Ascending aorta (tissue), 2 donors: Measurements from ENCODE around the gene HELZ. TPM values are rescaled to one million over a fixed set of nuclear protein-coding genes. Genes with fewer than 3 reads are reported as not detected.
"Not testable (repeated sequence)": the region's sequence is repeated elsewhere in the genome, so short reads cannot be mapped to it uniquely, and the experiment has no call there.

Experiments used
- DNase-seq, 2 donors: peaks; one replicate each; pipeline ENCODE4 v3.0.0-alpha.2; 2019; ENCODE audit warnings: low spot score in 2 of 2
- H3K27ac ChIP-seq, 2 donors: fragments of 200-600 bp; sonication (generic); one replicate each; pipeline ENCODE4 v1.5.1; 2016 to 2017; ENCODE audit warnings: mild to moderate bottlenecking in 1 of 2
- H3K27me3 ChIP-seq: fragments of 200-600 bp; sonication (generic); one replicate; pipeline ENCODE4 v1.5.1; 2017
- H3K36me3 ChIP-seq, 2 donors: fragments of 200-600 bp; sonication (generic); one replicate each; pipeline ENCODE4 v1.5.1; 2016
- H3K4me1 ChIP-seq, 2 donors: fragments of 200-600 bp; sonication (generic); one replicate each; pipeline ENCODE4 v1.5.1; 2016 to 2017; ENCODE audit warnings: mild to moderate bottlenecking in 1 of 2
- H3K4me3 ChIP-seq, 2 donors: fragments of 200-600 bp; sonication (generic); one replicate each; pipeline ENCODE4 v1.5.1; 2016 to 2017; ENCODE audit warnings: mild to moderate bottlenecking in 1 of 2
- H3K9me3 ChIP-seq, 2 donors: fragments of 200-600 bp; sonication (generic); one replicate each; pipeline ENCODE4 v1.5.1; 2016
- CTCF ChIP-seq, 3 experiments: fragments of 200-600 bp in 2 of 3; fragments of 450-650 bp in 1 of 3; sonication (generic) in 2 of 3; IDR thresholded peaks; one replicate each; pipeline ENCODE4 v1.5.1; 2016 to 2019; ENCODE audit warnings: antibody characterized with exemption in 3 of 3, mild to moderate bottlenecking in 1 of 3, moderate library complexity in 1 of 3
- intact Hi-C: fragments of 100-400 bp; cut with DNase I; formaldehyde crosslinking; loops from one replicate; pipeline ENCODE4 v1.15.1; 2023
- total RNA-seq: library from RNA; depleted of rRNA; stranded (reverse); fragments of >200 nt; gene quantifications from one replicate; pipeline ENCODE4 v1.1.0, GENCODE V29; 2016

Gene HELZ
- total RNA-seq, 1 donor from 2014 or later, result 36.1 TPM

GRCh38 chr17:67110619-67111018 lies 134.4 kb downstream of the HELZ start:
- peaks cover 36 to 68% of the 10 kb centered on the region in 2 donors for H3K36me3 ChIP-seq
- no peak for TF ChIP-seq CTCF (IDR thresholded peaks at IDR 0.05)
- intact Hi-C loops, result no loop called here

GRCh38 chr17:67109111-67109510 lies 135.9 kb downstream of the HELZ start:
- no peak for DNase-seq
- intact Hi-C loops, result no loop called here
- Histone ChIP-seq H3K4me1 (no peaks in the 10 kb centered on the region), H3K27ac (no peak overlapping the region), H3K4me3 (no peak overlapping the region), H3K36me3 (peaks cover 36 to 67% of the 10 kb centered on the region in 2 donors), H3K9me3 (no peaks in the 10 kb centered on the region), H3K27me3 (no peaks in the 10 kb centered on the region)
- TF ChIP-seq CTCF (IDR thresholded peaks at IDR 0.05), result no peak

More at GRCh38 chr17:67110619-67111018, 134.4 kb downstream of the HELZ start:
- no peaks in the 10 kb centered on the region for H3K9me3 ChIP-seq
- no peak overlapping the region for H3K27ac ChIP-seq
- DNase-seq, result no peak
- no peak overlapping the region for H3K4me3 ChIP-seq
- no peaks in the 10 kb centered on the region for H3K27me3 ChIP-seq
- H3K4me1 ChIP-seq, result no peaks in the 10 kb centered on the region

- H3K27me3 ChIP-seq, result no peaks in the 10 kb centered on the region
- DNase-seq, result no peak
- no peak overlapping the region for H3K27ac ChIP-seq
- H3K9me3 ChIP-seq, result no peaks in the 10 kb centered on the region
- intact Hi-C loops, result no loop called here
- H3K4me1 ChIP-seq, result no peaks in the 10 kb centered on the region
- H3K4me3 ChIP-seq, result no peak overlapping the region
- H3K36me3 ChIP-seq, result peaks cover 32 to 57% of the 10 kb centered on the region in 2 donors
- no peak for TF ChIP-seq CTCF (IDR thresholded peaks at IDR 0.05)
These were observed 136.9 kb downstream of the HELZ start for GRCh38 chr17:67107811-67108775.

GRCh38 chr17:67107171-67107570 lies 137.8 kb downstream of the HELZ start:
- Histone ChIP-seq H3K36me3 (peaks cover 28 to 48% of the 10 kb centered on the region in 2 donors), H3K4me3 (no peak overlapping the region), H3K27ac (no peak overlapping the region), H3K27me3 (no peaks in the 10 kb centered on the region), H3K4me1 (no peaks in the 10 kb centered on the region), H3K9me3 (no peaks in the 10 kb centered on the region)
- DNase-seq, result no peak
- intact Hi-C loops, result no loop called here
- no peak for TF ChIP-seq CTCF (IDR thresholded peaks at IDR 0.05)

- H3K9me3 ChIP-seq, result no peaks in the 10 kb centered on the region
- no peak for TF ChIP-seq CTCF (IDR thresholded peaks at IDR 0.05)
- no peaks in the 10 kb centered on the region for H3K27me3 ChIP-seq
- no peak overlapping the region for H3K4me3 ChIP-seq
- H3K4me1 ChIP-seq, result no peaks in the 10 kb centered on the region
- no peak for DNase-seq
- intact Hi-C loops, result no loop called here
- H3K36me3 ChIP-seq, result peaks cover 19 to 32% of the 10 kb centered on the region in 2 donors
- H3K27ac ChIP-seq, result no peak overlapping the region
These were observed 139.8 kb downstream of the HELZ start for GRCh38 chr17:67105213-67105612.

GRCh38 chr17:67104641-67105040 lies 140.4 kb downstream of the HELZ start:
- H3K4me3 ChIP-seq, DNase-seq, H3K27ac ChIP-seq, H3K27me3 ChIP-seq, H3K4me1 ChIP-seq, H3K9me3 ChIP-seq, intact Hi-C loops: not testable (repeated sequence)
- H3K36me3 ChIP-seq, result peaks cover 19 to 32% of the 10 kb centered on the region in 2 donors
